ENCODE measurements around the gene PBX4.

The PBX4 gene

DNA sequence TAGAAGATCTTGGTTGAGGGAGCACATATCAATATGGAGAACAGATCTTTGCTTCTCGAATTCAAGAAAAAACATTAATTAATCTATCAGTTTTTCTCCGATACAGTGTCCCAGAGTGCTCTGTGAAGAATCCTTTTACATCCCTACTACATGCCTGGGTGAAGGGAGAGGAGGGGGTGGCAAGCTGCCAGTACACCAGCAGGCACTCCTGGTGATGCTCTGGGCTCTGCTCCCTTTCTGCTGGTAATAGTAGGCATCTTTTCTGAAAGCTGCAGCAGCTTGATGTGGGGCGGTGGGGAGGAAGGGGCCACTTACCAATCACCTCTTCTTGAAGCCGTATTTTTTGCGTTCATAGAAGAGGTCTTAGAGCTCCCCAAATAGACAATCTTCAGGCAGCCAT, 30.7 kb downstream of the PBX4 start:
- DNase-seq = no peak

DNA sequence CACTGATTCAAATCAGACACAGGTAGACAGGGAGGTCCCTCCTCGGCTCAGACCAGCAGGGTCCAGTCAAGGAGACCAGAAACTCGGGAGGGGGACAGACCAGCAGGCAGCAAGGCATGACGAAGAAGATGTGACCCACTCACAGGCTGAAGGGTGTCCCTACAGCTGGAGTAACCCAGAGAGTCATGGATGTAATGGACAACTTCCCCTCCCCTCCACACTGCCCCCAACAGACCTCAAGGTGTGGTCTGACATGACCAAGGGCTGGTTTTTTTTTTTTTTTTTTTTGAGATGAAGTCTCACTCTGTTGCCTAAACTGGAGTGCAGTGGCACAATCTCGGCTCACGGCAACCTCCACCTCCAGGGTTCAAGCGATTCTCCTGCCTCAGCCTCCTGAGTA, 34.1 kb downstream of the PBX4 start:
- DNase-seq = no peak

- DNase-seq = no peak
These were observed 36.0 kb downstream of the PBX4 start for GRCh38 chr19:19582471-19582870.

- DNase-seq = no peak
These were observed 37.1 kb downstream of the PBX4 start for GRCh38 chr19:19581391-19581790.

- no peak for DNase-seq
These were observed 38.1 kb downstream of the PBX4 start for GRCh38 chr19:19580418-19580817.

GRCh38 chr19:19579533-19580361, 38.7 kb downstream of the PBX4 start:
- no peak for DNase-seq

DNA sequence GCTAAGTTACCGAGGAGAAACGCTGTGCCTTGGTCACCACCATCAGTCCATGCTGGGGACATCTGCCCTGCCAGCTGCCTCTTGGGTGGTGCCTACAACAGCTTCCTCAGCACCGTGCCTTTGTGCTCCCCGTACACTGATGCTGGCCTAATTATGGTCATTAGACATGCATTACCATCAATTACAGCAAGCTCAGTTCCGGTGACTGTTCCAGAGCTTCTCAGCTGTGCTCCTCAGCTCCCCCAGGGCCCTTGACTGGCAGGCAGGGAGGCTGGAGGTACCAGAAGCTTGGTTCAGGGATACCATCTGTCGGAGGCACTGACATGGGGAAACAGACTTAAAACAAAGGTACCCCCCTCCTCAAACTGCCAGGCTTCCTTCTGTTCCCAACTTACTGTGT, 40.2 kb downstream of the PBX4 start:
- DNase-seq = peak in 2 of 3 experiments; percentile 87 to 98

GRCh38 chr19:19575411-19575810, 43.1 kb downstream of the PBX4 start:
- DNase-seq = peak in 2 of 3 experiments; percentile 79 to 95

DNA sequence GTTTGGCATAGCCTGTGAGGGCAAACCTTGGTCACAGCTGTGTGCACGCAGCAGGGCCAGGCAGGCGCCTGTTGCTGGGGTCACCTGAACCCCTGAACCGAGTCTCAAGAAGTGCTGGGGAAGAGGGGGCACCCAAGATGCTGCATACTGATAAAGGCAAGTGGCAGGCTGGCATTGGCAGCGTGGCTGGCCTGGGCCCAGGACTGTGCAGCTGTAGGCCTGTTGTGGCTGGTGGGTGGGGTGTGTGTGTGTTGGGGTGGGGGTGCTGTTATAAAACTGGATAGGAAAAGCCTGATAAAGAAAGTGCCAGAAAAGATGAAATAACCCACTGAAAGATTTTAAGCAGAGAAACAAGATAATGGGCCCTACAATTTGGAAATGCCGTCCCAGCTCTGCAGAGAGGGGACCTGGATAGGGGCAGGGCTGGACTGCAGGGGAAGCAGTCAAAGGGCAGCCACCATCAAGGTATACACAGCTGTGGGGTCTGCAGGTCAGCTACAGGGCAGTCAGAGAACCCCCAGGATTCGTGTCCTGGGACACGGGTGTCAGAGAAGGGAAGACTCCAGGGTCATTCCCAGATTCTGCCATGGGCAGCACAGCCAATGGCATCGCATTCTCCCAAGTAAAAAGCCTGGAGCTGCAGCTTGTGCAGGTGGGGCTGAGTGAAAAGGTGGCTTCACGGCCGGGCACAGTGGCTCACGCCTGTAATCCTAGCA, 47.3 kb downstream of the PBX4 start:
- DNase-seq = no peak

GRCh38 chr19:19570571-19570970, 47.9 kb downstream of the PBX4 start:
- DNase-seq = no peak

- DNase-seq = no peak
These were observed 49.4 kb downstream of the PBX4 start for GRCh38 chr19:19568802-19569756.

DNA sequence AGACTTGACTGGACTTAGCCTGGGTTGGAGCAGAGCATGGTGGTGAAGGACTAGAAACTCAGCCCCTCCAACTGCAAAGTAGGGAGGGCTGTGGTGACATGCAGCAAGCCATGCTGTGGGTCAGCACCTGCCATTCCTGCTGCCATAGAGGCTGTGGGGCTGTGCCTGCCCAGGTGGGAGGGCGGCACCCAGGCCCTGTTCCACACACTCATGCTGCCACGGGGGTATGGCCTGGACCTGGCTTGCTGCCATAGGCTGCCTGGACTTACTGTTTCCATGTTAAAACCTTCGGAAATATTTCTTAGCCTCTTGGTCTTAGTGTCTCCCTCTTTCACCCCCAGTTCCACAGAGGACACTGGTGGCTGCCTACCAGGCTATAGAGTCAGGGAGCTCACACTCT, 51.1 kb downstream of the PBX4 start:
- no peak for DNase-seq

DNA sequence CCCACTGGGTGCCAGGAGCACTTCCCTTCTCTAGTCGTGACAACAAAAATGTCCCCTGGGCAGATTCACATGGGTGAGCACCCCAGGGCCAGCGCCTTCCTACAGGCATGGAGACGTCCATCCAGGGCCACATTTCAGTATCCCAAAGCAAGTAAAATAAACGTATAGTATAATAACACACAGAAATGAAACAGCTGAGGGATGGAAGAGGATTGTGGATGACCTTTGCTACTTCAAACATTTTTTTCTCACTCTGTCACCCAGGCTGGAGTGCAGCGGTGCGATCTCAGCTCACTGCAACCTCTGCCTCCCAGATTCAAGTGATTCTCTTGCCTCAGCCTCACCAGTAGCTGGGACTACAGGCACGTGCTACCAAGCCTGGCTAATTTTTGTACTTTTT, 52.2 kb downstream of the PBX4 start:
- DNase-seq = no peak

- DNase-seq = no peak
These were observed 55.1 kb downstream of the PBX4 start for GRCh38 chr19:19563348-19563848.

GRCh38 chr19:19562665-19563347, 55.7 kb downstream of the PBX4 start:
- DNase-seq = no peak

DNA sequence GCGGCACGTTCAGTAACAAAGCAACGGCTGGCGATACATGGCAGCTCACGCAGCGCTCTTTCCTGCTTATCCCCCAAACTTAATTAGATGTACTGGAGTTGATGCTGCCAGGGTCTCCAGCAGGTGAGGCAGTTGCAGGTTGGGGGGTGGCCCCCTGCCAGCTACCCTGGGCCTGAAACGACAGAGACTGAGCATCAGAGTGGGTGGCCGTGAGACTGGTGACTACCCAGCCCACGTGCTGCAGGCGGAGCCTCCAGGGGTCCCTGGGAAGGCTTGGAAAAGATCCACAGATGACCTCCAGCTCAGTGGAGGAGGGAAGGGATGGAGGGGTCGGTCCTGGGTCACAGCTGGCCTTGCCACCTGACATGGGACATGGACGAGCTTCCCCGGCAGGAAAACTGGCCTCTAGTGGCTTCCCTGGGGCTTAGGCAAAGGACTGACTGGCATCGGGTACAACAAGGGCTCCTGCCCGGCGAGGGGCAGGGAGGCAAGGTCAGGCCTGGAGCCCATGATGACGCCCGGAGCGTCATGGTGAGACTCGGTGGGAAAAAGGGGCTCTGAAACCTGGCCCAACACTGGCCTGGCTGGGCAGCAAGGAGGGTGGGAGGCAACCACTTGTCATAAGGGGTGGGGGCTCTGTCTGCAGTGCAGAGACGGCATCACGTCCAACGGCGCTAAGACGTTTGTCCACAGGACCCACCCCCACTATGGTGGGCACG, 56.4 kb downstream of the PBX4 start:
- DNase-seq = no peak

GRCh38 chr19:19559931-19560330, 58.6 kb downstream of the PBX4 start:
- no peak for DNase-seq

- no peak for DNase-seq
These were observed 59.9 kb downstream of the PBX4 start for GRCh38 chr19:19558636-19559035.

- no peak for DNase-seq
These were observed 60.4 kb downstream of the PBX4 start for GRCh38 chr19:19558055-19558454.

- no peak for DNase-seq
These were observed 64.1 kb downstream of the PBX4 start for GRCh38 chr19:19554074-19555023.

Data from NCI-H1417 (cell line).